SW 1271 (cell line): Measurements from ENCODE around the gene DGKG.

ENCODE experiments used
- DNase-seq, 2 experiments: peaks; one replicate each; lab custom pipeline; 2025; lab: John Stamatoyannopoulos, UW

DGKG gene

GRCh38 chr3:186318135-186318534 is 43.9 kb downstream of the DGKG start:
- DNase-seq = no peak

- no peak for DNase-seq
Measured at GRCh38 chr3:186317478-186317877, 44.6 kb downstream of the DGKG start.

- DNase-seq = no peak
Measured at GRCh38 chr3:186316666-186317260, 45.3 kb downstream of the DGKG start.

- no peak for DNase-seq
Measured at GRCh38 chr3:186315581-186316354, 46.3 kb downstream of the DGKG start.

- no peak for DNase-seq
Measured at GRCh38 chr3:186314896-186315295, 47.1 kb downstream of the DGKG start.

GRCh38 chr3:186311441-186311840 is 50.6 kb downstream of the DGKG start:
- no peak for DNase-seq

GRCh38 chr3:186308549-186308948 is 53.5 kb downstream of the DGKG start:
- no peak for DNase-seq

- no peak for DNase-seq
Measured at GRCh38 chr3:186307594-186308221, 54.3 kb downstream of the DGKG start.

GRCh38 chr3:186305286-186305685 is 56.7 kb downstream of the DGKG start:
- DNase-seq = no peak

- no peak for DNase-seq
Measured at GRCh38 chr3:186303965-186304364, 58.1 kb downstream of the DGKG start.

GRCh38 chr3:186299327-186299726 is 62.7 kb downstream of the DGKG start:
- no peak for DNase-seq

GRCh38 chr3:186298876-186299275 is 63.2 kb downstream of the DGKG start:
- no peak for DNase-seq

GRCh38 chr3:186290796-186291195 is 71.2 kb downstream of the DGKG start:
- DNase-seq = no peak

- no peak for DNase-seq
Measured at GRCh38 chr3:186287711-186288110, 74.3 kb downstream of the DGKG start.

GRCh38 chr3:186286114-186286513 is 75.9 kb downstream of the DGKG start:
- no peak for DNase-seq

GRCh38 chr3:186284661-186285060 is 77.4 kb downstream of the DGKG start:
- DNase-seq = no peak

- no peak for DNase-seq
Measured at GRCh38 chr3:186284349-186284652, 77.7 kb downstream of the DGKG start.

GRCh38 chr3:186283651-186284348 is 78.2 kb downstream of the DGKG start:
- DNase-seq = no peak

- no peak for DNase-seq
Measured at GRCh38 chr3:186283096-186283495, 78.9 kb downstream of the DGKG start.

GRCh38 chr3:186281176-186281575 is 80.9 kb downstream of the DGKG start:
- no peak for DNase-seq

GRCh38 chr3:186280737-186281136 is 81.3 kb downstream of the DGKG start:
- DNase-seq = no peak

- peak in 1 of 2 experiments; percentile 39 for DNase-seq
Measured at GRCh38 chr3:186277268-186277909, 84.6 kb downstream of the DGKG start.
